GM18526 (cell line): ENCODE measurements around the gene EGFLAM.

Experiments
- POLR2A ChIP-seq: IDR thresholded peaks from 3 replicates; pipeline ENCODE4 v1.6.1; 2011; ENCODE audit not compliant: insufficient read length; ENCODE audit errors: extremely low read depth

The EGFLAM gene

DNA sequence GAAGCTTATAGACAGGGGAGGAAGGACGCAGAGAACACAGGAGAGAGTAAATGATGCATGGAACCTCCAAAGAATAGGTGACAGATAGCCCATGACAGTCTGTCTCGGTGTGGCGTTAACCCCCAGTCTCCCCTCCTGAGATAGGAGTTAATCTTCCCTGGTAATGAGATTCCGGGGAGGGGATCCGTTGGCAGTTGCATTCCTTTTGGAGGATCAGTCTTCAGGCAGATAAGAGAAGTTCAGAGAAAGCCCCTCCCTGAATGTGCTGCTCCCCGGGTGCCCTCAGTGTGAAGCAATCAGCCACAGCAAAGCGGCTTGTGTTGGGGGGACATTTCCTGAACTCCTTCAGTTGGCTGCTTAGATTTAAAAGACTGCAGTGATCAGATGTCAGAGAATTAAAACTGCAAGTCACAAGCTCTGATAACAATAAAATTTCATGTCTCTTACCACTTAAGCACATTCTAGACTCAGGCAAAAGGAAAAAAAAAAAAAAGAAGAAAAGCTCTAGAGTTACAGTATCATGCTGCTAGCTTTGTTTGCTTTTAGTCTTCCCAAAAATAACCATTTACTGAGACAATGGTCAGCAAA, 121.1 kb downstream of the EGFLAM start:
- TF ChIP-seq POLR2A: no peak

DNA sequence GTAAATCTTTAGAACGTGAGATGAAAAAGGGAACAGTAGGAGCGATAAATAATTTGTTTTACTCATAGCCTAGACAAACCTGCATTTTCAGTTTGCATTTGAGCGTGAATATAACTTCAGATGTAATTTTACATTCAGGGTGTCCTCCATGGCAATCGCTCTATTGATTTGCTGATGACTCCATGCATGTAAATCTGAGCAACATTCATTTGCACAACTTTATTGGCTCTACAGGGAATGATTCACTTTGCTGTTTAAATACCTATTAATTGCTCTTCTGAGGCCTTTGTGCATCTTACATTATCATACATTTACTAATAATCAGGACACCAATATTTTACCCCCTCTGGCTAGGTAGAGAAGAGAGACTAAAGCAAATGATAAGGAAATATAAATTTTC, 122.2 kb downstream of the EGFLAM start:
- no peak for TF ChIP-seq POLR2A

DNA sequence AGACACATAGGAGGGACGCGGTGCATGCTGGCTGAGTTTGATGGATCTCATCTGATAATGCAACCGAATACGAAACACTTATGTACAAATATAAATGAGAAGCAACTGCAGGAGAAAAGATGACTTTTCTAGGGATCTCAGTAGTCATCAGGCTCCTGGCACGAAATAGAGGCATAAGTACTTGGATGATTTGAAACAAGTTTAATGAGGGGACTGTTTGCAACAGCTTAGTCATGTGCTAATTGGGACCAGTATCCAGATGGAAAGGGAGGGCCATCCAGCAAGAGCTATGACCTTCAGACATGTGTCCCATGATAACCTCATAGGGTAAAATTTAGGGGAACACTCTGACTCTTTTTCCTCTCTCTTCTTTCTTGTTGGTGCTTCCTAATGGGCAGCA, 123.0 kb downstream of the EGFLAM start:
- TF ChIP-seq POLR2A: no peak

DNA sequence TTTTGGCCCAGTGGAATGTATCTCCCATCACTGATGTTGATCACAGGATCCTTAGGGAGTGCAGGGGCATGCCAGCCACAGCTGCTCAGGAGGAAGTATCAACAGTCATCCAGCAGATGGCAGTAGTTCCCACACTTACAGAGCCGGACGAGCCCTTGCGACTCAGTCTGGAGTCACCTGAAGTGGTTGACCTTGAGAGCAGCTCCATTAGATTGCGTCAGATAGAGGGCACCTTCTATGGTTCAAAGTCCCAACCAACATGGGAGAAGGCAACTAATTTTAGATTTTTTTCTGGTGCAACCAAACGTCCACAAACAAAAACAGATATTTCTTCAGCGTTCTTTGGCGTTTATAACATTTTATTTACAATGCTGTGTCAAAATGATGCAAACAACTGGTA, 124.5 kb downstream of the EGFLAM start:
- TF ChIP-seq POLR2A: no peak

DNA sequence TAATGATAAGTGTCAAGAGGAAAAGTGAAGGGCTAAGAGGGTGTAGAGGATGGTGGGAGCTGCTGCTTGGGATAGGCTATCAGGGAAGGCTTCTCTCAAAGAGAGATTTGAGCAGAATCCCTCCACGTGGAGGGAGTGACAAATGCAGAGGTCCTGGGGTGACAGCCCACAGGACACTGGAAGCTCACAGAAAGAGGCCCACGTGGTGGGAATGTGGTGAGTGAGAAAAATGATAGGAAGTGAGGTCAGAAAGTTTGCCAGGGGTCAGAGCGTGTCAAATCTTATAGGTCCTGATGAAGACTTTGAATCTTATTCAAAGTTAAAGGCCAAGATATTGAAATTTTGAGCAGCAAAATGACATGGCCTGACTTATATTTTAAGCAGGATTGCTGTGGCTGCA, 125.3 kb downstream of the EGFLAM start:
- TF ChIP-seq POLR2A: no peak

DNA sequence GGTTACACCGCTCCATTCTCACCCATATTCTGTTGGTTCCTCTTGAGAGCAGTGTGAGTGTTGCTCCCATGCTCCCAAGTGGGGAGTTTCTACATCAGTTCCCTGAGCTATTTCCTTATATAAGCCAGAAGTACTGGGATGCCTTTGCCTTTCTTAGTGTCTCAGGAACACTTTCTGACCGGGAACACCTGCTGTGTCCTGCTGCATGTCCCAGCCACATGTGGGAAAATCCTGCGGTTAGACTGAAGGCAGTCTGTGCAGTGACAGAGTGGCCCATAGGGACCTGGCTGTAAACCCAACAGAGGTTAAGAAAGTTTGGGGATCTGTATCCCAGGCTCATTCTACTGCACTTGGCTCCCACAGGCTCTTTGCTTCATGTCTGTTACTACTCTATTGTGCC, 126.0 kb downstream of the EGFLAM start:
- no peak for TF ChIP-seq POLR2A

DNA sequence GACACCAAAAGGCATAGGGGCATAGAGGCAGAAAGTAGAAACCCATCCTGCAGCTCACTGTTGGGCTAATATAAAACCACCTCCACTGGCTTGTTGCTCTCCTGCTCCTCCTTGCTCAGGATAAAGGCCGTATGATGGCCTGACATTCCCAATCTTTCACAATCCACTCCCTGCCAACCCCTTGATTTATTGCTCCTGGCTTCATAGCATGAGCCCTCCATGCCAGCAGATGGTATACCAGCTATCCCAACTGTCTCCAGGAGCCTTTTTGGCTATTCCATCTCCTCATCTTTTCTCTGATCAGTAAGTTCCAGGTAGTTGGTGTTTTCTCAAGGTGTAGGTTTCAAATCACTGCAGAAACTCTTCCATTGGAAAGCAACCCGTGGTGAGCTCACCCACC, 128.8 kb downstream of the EGFLAM start:
- no peak for TF ChIP-seq POLR2A

DNA sequence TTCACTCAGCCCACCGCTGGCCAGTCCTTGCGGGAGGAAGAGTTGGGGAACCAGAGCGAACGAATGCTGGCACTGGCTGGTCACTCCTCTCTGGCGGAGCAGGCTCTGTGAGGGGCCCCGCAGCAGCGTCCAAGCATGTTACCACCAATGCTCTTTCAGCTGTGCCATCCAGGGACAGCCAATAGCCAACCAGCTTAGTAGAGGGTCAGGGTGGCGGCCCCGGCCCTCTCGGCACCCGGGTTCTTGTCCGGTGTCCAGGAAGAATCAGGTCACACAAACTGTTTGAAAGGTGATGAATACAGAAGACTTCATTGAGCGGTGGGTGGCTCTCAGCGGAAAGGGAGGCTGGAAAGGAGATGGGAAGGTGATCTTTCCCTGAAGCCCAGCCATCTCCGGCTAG, 135.3 kb downstream of the EGFLAM start:
- TF ChIP-seq POLR2A: no peak

DNA sequence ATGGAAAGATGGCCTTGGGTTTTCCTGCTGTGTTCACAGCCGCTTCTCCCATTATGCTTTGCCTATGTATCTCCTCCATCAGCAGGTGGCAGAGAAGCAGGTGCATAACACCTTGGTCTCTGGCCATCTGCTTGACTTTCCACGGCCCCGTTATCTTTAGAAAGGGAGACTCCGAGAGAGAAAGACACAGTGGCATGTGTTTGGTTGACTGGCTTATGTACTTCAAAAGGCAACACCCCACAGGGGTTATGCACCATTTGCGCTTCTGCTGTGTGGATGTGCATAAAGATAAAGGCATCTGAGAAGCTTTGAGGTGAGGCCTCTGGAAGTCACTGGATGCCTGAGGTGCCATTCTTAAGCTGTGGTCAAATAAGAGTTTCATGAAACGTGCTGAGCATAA, 138.4 kb downstream of the EGFLAM start:
- no peak for TF ChIP-seq POLR2A

DNA sequence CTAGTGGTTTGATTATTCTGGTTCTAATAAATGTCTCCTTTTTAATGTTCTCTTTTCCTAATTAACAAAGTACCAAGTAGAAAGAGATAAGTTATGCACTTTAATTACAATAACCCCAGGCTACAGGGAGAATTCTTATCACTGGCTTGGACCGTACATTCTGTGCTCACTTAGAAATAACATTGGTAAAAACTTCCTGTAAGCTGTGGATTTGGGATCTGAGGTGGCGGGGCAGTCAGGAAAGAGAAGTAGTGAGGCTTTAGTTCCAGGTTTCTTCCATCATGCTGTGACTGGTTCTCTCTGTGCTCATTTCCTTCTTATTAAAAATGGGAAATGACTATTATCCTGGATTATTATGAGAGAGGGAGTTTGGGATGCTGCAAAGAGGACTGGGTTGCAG, 142.0 kb downstream of the EGFLAM start:
- TF ChIP-seq POLR2A: no peak

DNA sequence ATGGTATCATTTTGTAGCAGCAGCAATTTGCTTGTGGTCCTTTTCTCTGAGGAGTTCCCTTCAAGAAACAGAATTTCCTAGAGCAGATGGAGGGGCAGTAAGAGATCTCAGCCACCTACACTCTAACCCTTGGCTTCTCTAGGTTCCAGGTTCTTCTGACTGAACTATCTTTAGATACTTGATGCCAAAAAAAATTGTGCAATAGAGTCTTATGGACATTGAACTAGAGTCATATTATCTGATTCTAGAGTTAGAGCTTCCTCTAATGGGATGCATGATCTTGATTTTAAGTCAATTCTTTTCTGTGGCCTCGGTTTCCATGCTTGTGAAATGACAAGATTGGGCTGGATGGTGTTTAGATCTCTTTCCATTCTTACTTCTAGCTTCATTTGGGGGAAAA, 142.8 kb downstream of the EGFLAM start:
- TF ChIP-seq POLR2A: no peak

DNA sequence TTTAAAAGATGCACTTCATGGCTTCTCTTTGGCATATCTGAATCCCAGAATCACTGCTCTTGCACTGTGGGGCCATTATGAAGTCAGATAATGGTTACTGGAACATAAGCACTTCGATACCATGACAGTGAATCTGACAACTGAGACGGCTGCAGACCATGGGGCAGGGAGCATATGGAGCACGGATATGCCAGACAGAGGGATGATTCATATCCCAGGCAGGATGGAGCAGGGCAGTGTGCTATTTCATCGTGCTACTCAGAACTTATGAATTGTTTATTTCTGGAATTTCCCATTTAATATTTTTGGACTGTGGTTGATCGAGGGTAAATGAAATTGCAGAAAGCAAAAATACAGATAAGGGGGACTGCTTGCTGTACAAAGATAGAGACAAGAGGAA, 145.0 kb downstream of the EGFLAM start:
- no peak for TF ChIP-seq POLR2A

DNA sequence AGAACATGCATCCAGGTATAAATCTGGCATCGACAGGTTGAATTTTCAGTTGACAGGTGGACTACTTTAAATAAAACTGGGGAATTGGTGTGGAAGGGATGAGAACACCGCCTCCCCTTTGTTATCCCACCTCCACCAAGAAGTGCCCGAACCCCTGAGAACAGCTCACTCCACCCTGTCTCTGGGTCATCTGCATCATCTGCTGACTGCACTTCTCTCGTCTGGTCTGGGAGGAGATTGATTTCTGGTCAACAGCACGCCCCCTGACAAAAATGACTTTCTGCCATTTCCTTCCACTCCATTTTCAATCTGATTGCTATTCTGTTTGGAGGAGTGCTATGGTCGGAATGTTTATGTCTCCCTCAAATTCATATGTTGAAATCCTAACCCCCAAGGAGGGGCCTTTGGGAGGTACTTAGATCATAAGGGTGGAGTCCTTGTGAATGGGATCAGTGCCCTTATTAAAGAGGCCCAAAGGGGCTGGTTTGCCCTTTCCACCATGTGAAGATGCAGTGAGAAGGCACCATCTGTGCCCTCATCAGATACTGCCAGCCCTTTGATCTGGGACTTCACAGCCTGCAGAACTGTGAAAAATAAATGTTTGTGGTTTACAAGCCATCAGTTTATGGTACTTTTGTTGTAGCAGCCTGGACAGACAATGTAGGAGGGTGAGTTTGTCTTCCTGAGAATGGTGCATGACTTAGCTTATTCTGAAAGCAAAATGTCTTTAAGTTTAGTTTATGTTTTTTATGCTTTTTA, 145.7 kb downstream of the EGFLAM start:
- no peak for TF ChIP-seq POLR2A

DNA sequence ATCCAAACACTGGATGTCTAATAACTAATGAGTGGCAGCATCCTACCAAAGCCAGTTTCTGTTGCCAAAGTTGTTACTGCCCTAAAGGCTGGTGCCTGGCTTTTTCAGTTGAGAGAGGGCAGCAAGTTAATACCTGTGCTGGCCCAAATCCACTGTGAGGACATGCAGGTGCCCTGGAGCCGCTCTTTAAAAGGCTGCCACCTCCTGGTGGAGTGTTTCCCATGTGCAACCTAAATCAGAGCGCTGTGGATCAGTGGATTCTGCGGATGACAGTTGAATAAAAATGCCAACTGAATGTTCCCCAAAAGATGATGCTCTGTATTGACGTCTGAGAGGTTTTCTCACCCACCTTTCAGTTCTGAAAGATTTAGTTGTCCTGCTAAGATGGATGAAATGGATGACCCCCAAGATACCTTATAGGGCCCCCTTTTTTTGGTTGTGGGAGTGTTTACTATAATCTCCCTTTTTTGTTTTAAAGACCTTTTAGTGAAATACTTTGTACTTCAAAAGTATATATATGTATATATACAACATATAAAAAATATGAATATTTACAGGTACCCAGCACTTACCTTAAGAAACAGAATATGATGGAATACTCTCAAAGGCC, 146.4 kb downstream of the EGFLAM start:
- no peak for TF ChIP-seq POLR2A

DNA sequence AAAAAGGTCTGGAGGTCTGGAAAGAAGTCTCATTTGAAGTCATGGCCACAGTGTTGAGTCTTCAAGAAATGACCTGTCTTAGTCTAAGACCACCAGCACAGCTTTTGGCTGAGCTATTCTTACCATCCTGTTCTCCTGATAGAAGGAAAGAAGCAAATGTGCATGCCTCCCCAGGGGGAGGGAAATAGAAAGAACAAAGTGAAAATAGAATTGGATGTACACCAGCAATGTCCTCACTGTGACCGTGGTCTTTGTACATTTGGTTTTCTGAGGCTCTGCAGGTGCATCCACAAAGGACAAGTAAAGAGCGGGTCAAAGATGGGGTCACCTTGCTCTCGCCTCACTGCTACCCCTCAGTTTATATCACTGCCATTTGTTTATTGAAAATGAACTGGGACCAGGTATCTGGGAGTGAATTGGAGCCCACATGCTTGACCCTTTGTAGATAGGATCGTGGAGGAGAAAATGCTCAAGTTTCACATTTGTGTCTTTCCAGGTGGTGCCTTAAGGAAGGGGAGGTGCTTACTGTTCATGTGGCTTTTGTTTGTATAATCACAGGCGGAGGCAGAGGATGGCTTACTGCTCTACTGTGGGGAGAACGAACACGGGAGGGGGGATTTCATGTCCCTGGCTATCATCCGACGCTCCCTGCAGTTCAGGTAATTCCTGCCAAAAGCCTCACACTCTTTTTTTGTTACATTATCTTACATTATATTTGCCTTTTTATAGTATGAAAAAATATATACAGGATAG, 150.3 kb downstream of the EGFLAM start:
- TF ChIP-seq POLR2A: no peak
